Fibroblast of skin of right quadriceps (primary cell): ENCODE data around the gene RPS3A.
A peak's percentile ranks its signal among the peaks of the same experiment; 100 is the strongest.
"Not testable (repeated sequence)": the region's sequence is repeated elsewhere in the genome, so short reads cannot be mapped to it uniquely, and the experiment has no call there.

Source experiments
- DNase-seq: peaks from one replicate; pipeline ENCODE4 v3.0.0-alpha.2; 2013

Gene RPS3A

GRCh38 chr4:151117371-151117962, 18.0 kb downstream of the RPS3A start:
- peak; percentile 62 for DNase-seq

DNA sequence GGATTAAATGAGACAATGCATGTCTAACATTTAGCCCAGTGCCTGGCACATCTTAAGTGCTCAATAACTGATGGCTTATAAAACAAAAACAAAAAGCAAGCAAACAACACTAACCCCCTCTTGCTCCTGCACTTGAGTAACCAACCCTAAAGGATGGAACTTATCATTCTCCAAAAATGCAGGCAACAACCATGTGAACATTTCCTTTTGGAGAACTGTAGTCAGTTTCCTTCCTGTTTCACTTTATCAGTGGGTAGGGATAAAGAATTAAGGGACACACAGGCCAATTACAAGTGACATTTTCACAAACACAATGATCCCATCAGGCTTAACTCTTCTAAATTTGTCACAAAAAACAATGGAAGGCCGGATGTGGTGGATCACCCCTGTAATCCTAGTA, 30.4 kb downstream of the RPS3A start:
- DNase-seq, result no peak

GRCh38 chr4:151133311-151133710, 33.9 kb downstream of the RPS3A start:
- no peak for DNase-seq

- not testable (repeated sequence) for DNase-seq
These were observed 36.6 kb downstream of the RPS3A start for GRCh38 chr4:151136048-151136447.

DNA sequence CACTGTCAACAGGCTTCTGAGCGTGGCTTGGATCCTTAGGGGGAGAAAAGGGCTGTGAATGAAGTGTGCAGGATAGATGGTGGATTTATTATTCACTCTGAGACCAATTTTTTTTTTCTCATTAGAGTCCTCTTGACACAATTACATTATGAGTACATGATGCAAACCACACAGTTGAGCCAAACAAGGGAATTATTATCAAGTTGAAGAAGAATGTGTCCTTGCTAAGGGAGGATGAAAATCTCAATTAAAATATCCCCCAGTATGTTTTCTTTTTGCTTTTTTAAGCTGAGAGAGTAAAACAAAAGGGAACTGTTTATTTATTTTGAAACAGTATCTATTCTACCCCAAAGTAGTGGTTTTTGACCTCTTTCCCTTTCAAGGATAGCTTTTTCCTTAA, 40.4 kb downstream of the RPS3A start:
- no peak for DNase-seq

GRCh38 chr4:151142758-151143157, 43.3 kb downstream of the RPS3A start:
- no peak for DNase-seq

- DNase-seq, result no peak
These were observed 43.7 kb downstream of the RPS3A start for GRCh38 chr4:151143162-151143561.

DNA sequence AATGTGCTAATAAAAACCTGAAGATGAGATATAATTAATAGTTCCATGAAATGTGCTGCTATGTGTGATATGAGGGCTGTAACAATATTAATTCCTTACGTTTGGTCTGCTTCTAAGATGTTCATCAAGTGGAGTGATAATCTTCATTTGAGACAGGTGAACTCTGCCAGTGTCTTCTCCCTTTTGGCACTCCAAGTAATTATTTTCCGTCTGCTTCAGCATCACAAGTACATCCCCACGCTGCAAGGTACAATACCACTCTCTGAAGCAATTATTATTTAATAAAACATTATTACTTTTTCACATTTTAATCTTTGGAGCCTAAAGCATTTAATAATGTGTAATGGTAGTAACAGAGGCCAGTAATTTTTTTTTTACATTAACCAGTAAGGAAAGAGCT, 44.4 kb downstream of the RPS3A start:
- no peak for DNase-seq

GRCh38 chr4:151144329-151145072, 45.1 kb downstream of the RPS3A start:
- DNase-seq, result no peak

DNA sequence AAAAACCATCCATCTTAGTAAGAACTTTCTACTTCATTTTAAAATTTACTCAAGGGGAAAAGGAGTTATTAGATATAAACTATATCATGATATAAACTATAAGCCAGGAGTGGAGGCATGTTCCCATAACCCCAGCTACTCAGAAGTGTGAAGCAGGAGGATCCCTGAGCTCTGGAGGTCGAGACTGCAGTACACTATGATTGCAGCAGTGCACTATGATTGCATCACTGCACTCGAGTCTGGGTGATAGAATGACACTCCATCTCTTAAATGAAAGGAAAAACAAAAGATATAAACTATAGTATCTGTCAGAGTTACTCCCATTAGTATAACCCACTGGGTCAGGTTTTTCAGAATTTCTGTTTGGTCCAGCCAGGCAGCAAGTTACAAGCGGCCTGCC, 47.6 kb downstream of the RPS3A start:
- DNase-seq, result no peak

GRCh38 chr4:151148261-151148660, 48.8 kb downstream of the RPS3A start:
- DNase-seq, result no peak

DNA sequence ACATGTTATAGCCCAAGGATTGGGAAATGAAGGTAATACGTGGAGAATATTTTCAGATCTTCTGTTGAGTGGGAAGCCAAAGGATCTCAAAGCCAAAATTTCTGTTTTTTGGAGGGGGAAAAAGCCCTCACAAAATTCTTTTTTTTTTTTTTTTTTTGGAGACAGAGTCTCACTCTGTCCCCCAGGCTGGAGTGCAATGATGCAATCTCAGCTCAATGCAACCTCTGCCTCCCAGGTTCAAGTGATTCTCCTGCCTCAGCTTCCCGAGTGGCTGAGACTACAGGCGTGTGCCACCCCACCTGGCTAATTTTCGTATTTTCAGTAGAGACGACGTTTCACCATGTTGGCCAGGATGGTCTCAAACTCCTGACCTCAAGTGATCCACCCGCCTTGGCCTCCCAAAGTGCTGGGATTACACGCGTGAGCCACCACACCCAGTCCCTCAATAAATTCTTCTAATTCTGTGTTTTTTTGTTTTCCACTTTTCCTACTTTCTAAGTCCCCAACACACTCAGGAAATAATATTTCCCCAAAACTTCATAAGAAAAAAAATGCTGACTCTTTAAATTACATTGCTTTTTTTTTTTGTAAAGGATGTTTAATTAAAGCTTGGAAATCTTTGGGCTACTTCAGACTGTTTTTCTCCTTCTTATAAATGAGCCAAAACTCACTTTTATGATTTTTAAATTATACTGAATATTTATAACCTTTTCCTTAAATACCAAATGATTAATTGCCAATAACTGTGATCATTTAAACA, 51.6 kb downstream of the RPS3A start:
- DNase-seq, result no peak

- no peak for DNase-seq
These were observed 52.6 kb downstream of the RPS3A start for GRCh38 chr4:151152028-151152427.

DNA sequence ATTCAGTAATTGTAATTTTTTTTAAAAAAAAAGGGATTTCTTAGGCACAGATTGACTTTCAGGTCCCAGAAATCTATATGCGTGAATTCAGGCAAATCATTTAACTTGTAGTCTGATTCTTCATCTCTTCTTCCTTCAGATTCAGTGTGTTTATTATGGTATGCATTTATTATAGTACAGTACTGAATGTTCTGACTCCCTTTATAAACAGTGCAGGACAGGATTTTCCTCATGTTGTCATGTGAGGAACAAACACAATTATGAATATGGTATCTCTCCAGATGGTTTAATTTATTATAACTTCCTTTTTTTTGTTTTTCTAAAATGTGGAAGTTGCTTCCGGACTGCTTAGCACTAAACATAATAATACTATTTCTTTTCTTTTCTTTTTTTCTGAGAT, 54.2 kb downstream of the RPS3A start:
- no peak for DNase-seq
